GM12872 (cell line): ENCODE results near the gene CBARP.

Source experiments
- TF ChIP-seq, protein P1 (sequence below): IDR thresholded peaks from 3 replicates; pipeline ENCODE4 v1.5.1; 2011; ENCODE audit warnings: low read depth, mild to moderate bottlenecking, low read length, moderate library complexity; ENCODE audit not compliant: insufficient read depth

Gene CBARP

DNA sequence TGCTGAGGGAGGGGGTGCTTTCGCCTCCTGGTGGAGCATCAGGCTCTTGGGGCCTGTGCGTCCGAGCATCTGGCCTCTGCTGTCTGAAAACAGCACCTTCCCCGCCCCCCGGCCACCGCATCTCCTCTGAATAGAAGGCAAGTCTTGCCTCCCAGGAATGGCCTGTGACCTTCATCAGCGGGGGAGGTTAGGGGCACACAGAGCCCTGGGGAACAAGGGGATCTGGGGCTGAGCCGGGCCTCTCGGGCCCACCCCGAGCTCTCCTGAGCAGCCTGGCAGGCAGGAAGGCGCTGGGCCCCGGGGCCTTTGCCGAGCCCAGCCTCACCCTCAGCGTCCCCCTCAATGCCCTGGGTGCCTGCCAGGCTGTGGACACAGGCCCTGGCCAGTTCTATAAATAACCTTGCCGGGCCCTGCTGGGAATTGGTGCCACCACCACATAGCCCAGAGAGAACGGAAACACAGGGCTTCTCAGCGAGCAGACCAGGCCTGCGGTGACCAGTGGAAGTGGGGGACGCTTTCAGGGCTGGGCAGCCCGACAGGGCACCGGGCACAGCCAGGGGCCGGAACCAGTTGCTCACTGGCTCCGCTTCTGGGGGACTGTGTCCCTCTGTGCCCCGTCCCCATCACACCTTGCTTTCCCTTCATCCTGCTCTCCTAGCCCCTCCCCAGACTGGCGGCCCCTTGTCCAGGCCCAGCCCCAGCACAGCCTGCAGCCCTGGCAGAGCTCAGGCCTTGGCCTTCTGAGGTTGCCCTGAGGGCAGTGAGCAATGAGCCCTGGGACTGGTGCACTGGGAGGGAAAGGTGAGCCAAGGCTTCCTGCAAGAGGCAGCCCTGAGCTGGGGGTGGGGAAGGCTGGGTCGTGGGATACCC is 22.7 kb downstream of the CBARP start:
- TF ChIP-seq, protein P1, sequence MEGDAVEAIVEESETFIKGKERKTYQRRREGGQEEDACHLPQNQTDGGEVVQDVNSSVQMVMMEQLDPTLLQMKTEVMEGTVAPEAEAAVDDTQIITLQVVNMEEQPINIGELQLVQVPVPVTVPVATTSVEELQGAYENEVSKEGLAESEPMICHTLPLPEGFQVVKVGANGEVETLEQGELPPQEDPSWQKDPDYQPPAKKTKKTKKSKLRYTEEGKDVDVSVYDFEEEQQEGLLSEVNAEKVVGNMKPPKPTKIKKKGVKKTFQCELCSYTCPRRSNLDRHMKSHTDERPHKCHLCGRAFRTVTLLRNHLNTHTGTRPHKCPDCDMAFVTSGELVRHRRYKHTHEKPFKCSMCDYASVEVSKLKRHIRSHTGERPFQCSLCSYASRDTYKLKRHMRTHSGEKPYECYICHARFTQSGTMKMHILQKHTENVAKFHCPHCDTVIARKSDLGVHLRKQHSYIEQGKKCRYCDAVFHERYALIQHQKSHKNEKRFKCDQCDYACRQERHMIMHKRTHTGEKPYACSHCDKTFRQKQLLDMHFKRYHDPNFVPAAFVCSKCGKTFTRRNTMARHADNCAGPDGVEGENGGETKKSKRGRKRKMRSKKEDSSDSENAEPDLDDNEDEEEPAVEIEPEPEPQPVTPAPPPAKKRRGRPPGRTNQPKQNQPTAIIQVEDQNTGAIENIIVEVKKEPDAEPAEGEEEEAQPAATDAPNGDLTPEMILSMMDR: no peak

DNA sequence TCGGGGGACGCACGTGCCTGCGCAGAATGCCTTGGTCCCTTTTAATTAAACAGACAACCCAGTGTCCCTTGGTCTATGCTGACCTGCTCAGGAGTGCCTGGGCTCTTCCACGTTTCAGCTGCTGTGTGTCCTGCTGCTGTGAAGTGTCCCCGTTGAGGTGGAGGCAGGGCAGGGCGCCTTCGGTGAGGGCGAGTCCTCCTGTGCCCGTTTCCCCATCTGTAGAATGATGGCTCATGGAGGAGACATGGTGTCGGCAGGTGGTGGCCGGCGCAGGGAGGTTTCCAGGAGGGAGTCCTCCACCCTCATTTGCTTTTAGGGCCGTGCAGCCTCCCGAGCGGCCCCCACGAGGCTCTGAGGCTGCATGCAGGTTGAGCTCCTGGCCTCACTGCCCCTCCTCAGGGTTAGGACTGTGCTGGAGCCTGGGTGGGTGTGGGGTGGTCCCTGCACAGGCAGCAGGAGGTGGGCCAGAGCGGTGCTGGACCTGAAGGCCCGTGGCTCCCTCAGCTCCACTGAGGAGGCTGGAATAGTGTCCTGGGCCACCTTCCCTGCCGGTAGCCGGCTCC is 23.4 kb downstream of the CBARP start:
- TF ChIP-seq, protein P1: no peak

DNA sequence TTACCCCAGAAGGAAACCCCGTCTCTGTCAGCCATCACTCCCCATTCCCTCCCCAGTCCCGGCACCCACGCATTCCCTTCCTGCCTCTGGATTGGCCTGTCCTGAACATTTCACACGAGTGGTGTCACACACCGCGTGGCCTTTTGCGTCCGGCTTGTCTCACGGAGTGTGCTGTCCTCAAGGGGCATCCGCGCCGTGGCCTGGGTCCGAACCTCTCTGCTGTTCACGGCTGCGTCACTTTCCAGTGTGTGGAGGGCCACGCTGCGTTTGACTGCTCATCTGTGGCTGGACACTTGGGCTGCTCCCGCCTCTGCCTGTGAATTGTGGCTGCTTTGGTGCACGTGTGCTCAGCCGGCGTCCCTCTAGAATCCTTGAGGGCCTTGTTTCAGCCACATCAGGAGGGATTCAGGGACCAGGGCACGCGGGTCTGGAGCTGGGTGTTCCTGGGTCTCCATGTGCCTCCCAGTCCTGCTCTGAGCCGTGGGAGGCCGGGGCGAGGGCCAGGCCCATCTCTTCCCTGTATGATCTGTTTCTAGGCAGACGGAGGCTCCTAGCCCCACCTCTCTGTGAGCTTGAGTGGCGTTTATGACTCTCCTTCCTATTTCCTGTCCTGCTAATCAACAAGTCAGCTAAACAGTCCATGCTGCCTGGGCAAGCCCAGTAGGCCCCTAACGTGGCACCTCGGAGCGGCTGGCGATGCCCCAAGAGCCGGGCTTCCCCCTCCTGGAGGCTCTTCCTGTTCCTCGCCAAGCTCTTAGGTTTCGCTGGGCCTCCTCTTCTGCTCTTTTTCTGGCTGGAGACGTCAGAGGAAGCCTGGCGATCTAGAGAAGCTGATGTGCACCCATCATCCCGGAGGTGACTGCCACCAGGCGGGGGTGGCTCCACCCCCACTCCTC is 24.2 kb downstream of the CBARP start:
- TF ChIP-seq, protein P1: no peak

DNA sequence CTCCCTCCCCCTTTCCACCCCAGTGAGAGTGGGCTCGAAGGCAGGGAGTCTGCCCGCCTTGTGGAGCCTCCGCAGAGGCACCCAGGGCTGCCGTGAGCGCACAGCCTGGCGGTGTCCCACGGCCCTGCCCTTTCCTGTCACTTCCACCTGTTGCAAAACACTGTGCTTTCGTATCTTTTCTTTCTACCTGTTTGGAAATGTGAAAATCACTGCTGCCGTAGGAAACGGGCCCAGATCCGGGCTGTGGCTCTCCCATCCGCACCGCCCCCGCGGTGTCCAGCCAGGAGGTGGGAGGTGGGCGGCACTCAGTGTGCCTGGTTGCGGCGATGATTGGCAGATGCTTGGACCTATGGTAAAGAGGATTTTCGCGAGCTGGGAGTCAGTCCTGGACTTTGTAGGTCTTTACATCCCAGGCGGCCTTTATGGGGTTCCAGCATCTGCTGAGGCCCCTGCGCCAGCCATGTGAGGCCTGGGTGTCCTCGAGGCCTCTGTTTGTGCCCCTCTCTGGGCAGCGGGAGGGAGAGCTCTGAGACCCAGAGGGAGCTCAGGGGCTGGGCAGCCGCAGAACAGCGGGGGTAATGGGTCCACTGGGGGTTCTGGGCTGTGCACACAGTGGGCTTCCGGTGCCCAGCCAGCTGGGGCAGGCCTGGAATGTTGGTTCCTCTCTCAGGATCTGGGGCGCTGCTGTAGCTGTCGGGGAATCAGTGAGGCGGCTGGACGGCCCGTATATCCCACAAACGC is 26.1 kb downstream of the CBARP start:
- TF ChIP-seq, protein P1: no peak

DNA sequence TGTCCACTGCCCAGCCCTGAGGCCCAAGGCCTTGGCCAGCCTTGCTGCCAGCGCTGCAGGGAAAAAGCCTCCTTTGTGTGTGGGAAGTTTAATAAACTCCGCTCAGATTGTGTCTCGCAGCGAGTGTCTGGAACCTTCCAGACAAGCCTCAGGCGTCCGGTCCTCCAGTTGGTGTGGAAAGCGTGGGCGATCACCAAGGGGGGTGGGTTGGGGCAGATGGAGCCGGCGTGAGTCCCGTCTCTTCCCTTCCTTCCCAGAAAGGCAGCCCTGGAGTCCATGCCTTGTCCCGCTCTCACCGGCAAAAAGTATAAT is 27.6 kb downstream of the CBARP start:
- TF ChIP-seq, protein P1: no peak

DNA sequence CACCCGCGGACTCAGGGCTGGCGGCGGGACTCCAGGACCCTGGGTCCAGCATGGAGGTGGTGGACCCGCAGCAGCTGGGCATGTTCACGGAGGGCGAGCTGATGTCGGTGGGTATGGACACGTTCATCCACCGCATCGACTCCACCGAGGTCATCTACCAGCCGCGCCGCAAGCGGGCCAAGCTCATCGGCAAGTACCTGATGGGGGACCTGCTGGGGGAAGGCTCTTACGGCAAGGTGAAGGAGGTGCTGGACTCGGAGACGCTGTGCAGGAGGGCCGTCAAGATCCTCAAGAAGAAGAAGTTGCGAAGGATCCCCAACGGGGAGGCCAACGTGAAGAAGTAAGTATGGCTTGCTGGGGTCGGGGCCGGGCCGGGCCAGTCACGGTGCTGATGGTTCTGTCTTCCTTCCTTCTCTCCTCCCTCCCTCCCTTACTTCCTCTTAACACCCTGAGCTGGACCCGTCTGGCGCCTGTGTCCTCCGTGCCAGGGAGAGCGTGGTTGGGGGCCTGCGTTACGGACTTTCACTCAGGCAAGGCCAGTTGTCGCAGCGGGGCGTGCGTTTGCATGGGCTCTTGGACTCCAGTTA is 30.8 kb downstream of the CBARP start:
- TF ChIP-seq, protein P1: no peak
